GM18861 (cell line): Measurements from ENCODE around the gene MIXL1.

Experiments
- ATAC-seq: cut with Tn5 transposase; IDR thresholded peaks from one replicate; pipeline ENCODE4 v1.9.1; 2021; ENCODE audit not compliant: unreplicated experiment

Gene MIXL1

GRCh38 chr1:226276077-226276682 is 52.7 kb downstream of the MIXL1 start:
- ATAC-seq: no peak
